ENCODE measurements around the gene RGS18. TPM values are rescaled to one million over a fixed set of nuclear protein-coding genes. Genes with fewer than 3 reads are reported as not detected.

RGS18 gene
- total RNA-seq, 1 experiment from 2014 or later: not detected

DNA sequence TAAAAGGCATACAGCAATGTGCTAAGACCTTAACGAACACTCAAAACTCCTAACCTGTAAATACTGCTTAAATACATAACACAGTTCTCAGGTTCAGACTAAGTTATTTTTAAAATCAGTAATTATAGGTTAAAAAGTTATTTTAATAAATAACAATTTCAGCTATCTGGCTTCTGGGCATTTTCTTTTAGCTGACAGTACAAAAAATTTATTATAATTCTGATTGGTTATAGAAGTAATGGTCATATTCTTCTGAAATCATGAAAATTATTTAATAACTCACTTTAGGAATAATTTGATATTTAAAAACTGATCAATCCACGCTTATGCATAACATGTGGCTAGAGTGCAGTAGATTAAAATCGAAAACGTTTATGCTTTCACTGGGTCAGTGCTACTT, 10.7 kb downstream of the RGS18 start:
- ChIA-PET POLR2A (no interaction called here), CTCF (interaction anchor here (0.6 kb wide), 1 partner anchor 103 kb away, joined by 4 read pairs; no protein-coding TSS in a partner anchor)
- no peak overlapping the region for H3K4me3 Mint-ChIP-seq (ENCODE audit: unreplicated experiment)
- no peak for DNase-seq (ENCODE audit: unreplicated experiment)
- BruUV-seq (replicated peaks): no TSS peak
- no peaks in the 10 kb centered on the region for H3K4me1 Mint-ChIP-seq (ENCODE audit: insufficient read depth, unreplicated experiment)
- H3K27ac Mint-ChIP-seq (ENCODE audit: low read depth, unreplicated experiment): no peak overlapping the region
- no peaks in the 10 kb centered on the region for H3K36me3 Mint-ChIP-seq (ENCODE audit: insufficient read depth, unreplicated experiment)
- no peaks in the 10 kb centered on the region for H3K27me3 Mint-ChIP-seq (ENCODE audit: insufficient read depth, unreplicated experiment)
- intact Hi-C loops (cut with micrococcal nuclease): no loop called here
- no peaks in the 10 kb centered on the region for H3K9me3 Mint-ChIP-seq (ENCODE audit: unreplicated experiment)
- TF ChIP-seq, protein P1, sequence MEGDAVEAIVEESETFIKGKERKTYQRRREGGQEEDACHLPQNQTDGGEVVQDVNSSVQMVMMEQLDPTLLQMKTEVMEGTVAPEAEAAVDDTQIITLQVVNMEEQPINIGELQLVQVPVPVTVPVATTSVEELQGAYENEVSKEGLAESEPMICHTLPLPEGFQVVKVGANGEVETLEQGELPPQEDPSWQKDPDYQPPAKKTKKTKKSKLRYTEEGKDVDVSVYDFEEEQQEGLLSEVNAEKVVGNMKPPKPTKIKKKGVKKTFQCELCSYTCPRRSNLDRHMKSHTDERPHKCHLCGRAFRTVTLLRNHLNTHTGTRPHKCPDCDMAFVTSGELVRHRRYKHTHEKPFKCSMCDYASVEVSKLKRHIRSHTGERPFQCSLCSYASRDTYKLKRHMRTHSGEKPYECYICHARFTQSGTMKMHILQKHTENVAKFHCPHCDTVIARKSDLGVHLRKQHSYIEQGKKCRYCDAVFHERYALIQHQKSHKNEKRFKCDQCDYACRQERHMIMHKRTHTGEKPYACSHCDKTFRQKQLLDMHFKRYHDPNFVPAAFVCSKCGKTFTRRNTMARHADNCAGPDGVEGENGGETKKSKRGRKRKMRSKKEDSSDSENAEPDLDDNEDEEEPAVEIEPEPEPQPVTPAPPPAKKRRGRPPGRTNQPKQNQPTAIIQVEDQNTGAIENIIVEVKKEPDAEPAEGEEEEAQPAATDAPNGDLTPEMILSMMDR (IDR thresholded peaks at IDR 0.05; ENCODE audit: unreplicated experiment): no peak

DNA sequence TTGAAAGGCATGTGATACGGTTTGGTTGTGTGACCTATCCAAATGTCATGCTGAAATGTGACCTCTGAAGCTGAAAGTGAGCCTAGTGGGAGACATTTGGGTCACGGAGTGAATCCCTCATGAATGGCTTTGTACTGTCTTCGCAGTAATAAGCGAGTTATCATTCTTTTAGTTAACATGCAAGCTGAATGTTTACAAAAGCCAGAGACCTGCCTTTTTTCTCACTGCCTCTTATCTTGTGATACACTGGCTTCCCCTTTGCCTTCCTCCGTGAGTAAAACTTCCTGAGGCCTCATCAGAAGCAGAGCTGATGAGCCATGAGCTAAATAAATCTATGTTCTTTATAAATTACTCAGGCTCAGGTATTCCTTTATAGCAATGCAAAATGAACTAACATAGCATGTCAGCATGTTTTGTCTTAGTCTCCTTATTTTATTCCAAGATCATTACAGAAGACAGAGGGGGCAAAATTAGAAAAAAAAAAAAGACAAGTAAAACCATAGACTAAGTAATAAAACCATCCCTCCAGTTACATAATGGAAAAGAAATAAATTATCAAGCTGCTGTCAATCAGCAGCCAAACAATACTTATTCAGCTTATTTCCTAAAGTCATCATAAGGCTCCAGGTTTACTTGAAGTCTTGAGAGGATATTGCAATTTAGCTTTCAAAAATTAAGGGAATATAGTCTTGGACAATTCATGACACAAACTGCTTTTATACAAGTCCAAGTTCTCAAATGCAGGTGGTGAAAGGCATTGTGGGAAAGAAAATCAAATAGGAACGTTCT, 12.1 kb downstream of the RGS18 start:
- no peak overlapping the region for H3K27ac Mint-ChIP-seq (ENCODE audit: low read depth, unreplicated experiment)
- CTCF ChIA-PET: interaction anchor here (0.7 to 0.9 kb wide), 2 partner anchors 17 to 1012 kb away, joined by 3 to 4 read pairs; no protein-coding TSS in a partner anchor
- intact Hi-C loops (cut with micrococcal nuclease): no loop called here
- no peak overlapping the region for H3K4me3 Mint-ChIP-seq (ENCODE audit: unreplicated experiment)
- DNase-seq (ENCODE audit: unreplicated experiment): no peak
- TF ChIP-seq, protein P1 (IDR thresholded peaks at IDR 0.05; ENCODE audit: unreplicated experiment): no peak
- H3K4me1 Mint-ChIP-seq (ENCODE audit: insufficient read depth, unreplicated experiment): no peaks in the 10 kb centered on the region
- H3K36me3 Mint-ChIP-seq (ENCODE audit: insufficient read depth, unreplicated experiment): no peaks in the 10 kb centered on the region
- no peaks in the 10 kb centered on the region for H3K27me3 Mint-ChIP-seq (ENCODE audit: insufficient read depth, unreplicated experiment)
- H3K9me3 Mint-ChIP-seq (ENCODE audit: unreplicated experiment): no peaks in the 10 kb centered on the region
- POLR2A ChIA-PET: interaction anchor here (1.5 kb wide), 1 partner anchor 10 kb away, joined by 3 read pairs; no protein-coding TSS in a partner anchor
- no TSS peak for BruUV-seq (replicated peaks)

DNA sequence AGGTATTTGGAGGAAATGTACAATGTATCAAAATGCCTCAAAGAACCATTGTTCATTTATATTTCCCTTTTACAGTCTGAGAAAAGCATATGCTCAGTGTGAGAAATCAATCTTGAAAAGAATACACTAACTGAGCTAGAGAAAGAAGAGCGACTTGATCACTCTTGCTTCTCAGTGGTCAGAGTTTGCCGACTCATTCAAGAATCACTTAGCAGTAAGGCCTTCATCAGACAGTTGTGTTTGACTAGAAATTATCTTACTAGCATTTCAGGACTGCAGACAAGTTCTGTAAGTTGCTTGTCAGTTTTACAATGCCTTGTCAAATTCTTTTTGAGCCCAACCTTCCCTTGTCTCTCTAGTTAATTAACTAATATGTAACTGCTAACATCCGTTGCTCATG, 12.9 kb downstream of the RGS18 start:
- Mint-ChIP-seq H3K27me3 (ENCODE audit: insufficient read depth, unreplicated experiment) (no peaks in the 10 kb centered on the region), H3K36me3 (ENCODE audit: insufficient read depth, unreplicated experiment) (no peaks in the 10 kb centered on the region), H3K4me1 (ENCODE audit: insufficient read depth, unreplicated experiment) (no peaks in the 10 kb centered on the region), H3K9me3 (ENCODE audit: unreplicated experiment) (no peaks in the 10 kb centered on the region), H3K4me3 (ENCODE audit: unreplicated experiment) (no peak overlapping the region), H3K27ac (ENCODE audit: low read depth, unreplicated experiment) (no peak overlapping the region)
- DNase-seq (ENCODE audit: unreplicated experiment): no peak
- ChIA-PET POLR2A (interaction anchor here (0.6 to 1.5 kb wide), 2 partner anchors 10 to 517 kb away, joined by 3 read pairs; no protein-coding TSS in a partner anchor), CTCF (interaction anchor here (0.6 kb wide), 1 partner anchor 281 kb away, joined by 3 read pairs; no protein-coding TSS in a partner anchor)
- intact Hi-C loops (cut with micrococcal nuclease): no loop called here
- TF ChIP-seq, protein P1 (IDR thresholded peaks at IDR 0.05; ENCODE audit: unreplicated experiment): no peak
- BruUV-seq (replicated peaks): no TSS peak

DNA sequence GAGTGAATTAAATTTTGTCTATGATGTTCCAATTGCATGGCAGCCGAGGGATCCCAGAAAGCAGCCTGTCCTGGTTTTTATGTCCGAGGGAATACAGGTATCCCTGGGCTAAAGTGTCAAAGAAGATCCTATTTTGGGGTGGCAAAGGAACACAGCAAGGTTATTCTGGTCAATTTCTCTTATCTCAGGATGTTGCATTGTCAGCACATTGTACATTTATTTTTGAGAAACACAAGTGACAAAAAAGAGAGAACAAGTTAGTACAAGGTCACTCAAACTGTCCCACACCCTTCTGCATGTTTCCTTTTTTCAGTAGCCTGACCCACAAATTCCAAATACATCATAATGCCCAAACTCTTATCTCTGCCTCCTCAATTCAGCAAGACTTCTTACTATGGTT, 17.7 kb downstream of the RGS18 start:
- no peak for DNase-seq (ENCODE audit: unreplicated experiment)
- H3K36me3 Mint-ChIP-seq (ENCODE audit: insufficient read depth, unreplicated experiment): no peaks in the 10 kb centered on the region
- TF ChIP-seq, protein P1 (IDR thresholded peaks at IDR 0.05; ENCODE audit: unreplicated experiment): no peak
- H3K4me3 Mint-ChIP-seq (ENCODE audit: unreplicated experiment): no peak overlapping the region
- ChIA-PET POLR2A (no interaction called here), CTCF (no interaction called here)
- no peaks in the 10 kb centered on the region for H3K27me3 Mint-ChIP-seq (ENCODE audit: insufficient read depth, unreplicated experiment)
- no peaks in the 10 kb centered on the region for H3K9me3 Mint-ChIP-seq (ENCODE audit: unreplicated experiment)
- no peak overlapping the region for H3K27ac Mint-ChIP-seq (ENCODE audit: low read depth, unreplicated experiment)
- intact Hi-C loops (cut with micrococcal nuclease): no loop called here
- no TSS peak for BruUV-seq (replicated peaks)
- no peaks in the 10 kb centered on the region for H3K4me1 Mint-ChIP-seq (ENCODE audit: insufficient read depth, unreplicated experiment)
